SK-N-MC (cell line): ENCODE results near the gene PCDHGB3.
"Not testable (repeated sequence)": the region's sequence is repeated elsewhere in the genome, so short reads cannot be mapped to it uniquely, and the experiment has no call there.

ENCODE experiments used
- DNase-seq: peaks from one replicate; pipeline ENCODE4 v3.0.0-alpha.2; 2011; ENCODE audit warnings: low read depth, low spot score
- H3K27ac ChIP-seq: fragments of 200-600 bp; sonication (generic); 2 replicates; pipeline ENCODE4 v1.5.1; 2016; ENCODE audit warnings: mixed run types
- H3K36me3 ChIP-seq: fragments of 200-600 bp; sonication (generic); 2 replicates; pipeline ENCODE4 v1.6.1; 2017; ENCODE audit warnings: antibody characterized with exemption, low read length, mixed read lengths; ENCODE audit not compliant: insufficient read depth
- H3K4me3 ChIP-seq: fragments of 200-600 bp; sonication (generic); 2 replicates; pipeline ENCODE4 v1.5.1; 2016
- H3K9ac ChIP-seq: fragments of 200-600 bp; sonication (generic); 2 replicates; pipeline ENCODE4 v1.8.0; 2017; ENCODE audit warnings: mixed run types, mixed read lengths; ENCODE audit not compliant: insufficient read length
- H3K9me3 ChIP-seq: fragments of 200-600 bp; sonication (generic); 2 replicates; pipeline ENCODE4 v1.6.1; 2017; ENCODE audit warnings: low read depth, mild to moderate bottlenecking, antibody characterized with exemption, low read length, moderate library complexity, mixed read lengths
- EZH2 ChIP-seq: fragments of 200-600 bp; sonication (generic); IDR thresholded peaks from one replicate; pipeline ENCODE4 v1.6.1; 2017; ENCODE audit warnings: antibody characterized with exemption
- FOXP2 ChIP-seq: optimal IDR thresholded peaks from 2 replicates; pipeline ENCODE3; 2011; ENCODE audit warnings: mild to moderate bottlenecking, moderate library complexity; ENCODE audit not compliant: insufficient read depth; ENCODE audit errors: extremely low read length, control extremely low read depth
- POLR2AphosphoS5 ChIP-seq: IDR thresholded peaks from 2 replicates; pipeline ENCODE4 v1.6.1; 2012; ENCODE audit warnings: mild to moderate bottlenecking, low read depth, low read length, borderline replicate concordance

PCDHGB3 gene

DNA sequence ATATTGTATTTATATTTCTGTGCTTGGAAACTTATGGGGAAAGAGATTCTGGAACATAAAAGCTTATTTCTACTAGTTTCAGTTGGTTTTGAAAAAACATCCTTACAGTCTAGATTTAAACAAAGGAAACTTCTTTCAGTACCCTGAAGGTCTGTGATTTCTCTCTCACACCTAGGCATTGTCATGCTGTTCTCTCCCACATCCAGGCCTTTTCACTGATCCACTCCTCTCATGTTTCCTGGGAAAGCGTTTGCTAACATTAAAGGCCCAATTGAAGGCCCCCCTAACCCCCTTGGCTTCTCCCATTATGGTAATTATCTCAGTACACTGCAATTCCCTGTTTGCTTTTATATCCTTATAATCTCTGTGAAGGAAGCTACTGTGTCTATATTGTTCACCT is 27.3 kb upstream of the PCDHGB3 start:
- Histone ChIP-seq H3K36me3 (no peaks in the 10 kb centered on the region), H3K27ac (no peak overlapping the region), H3K9ac (no peak overlapping the region), H3K4me3 (no peak overlapping the region), H3K9me3 (no peaks in the 10 kb centered on the region)
- DNase-seq = no peak
- no peak for TF ChIP-seq POLR2AphosphoS5
- no peak for TF ChIP-seq FOXP2
- no peak for TF ChIP-seq EZH2

DNA sequence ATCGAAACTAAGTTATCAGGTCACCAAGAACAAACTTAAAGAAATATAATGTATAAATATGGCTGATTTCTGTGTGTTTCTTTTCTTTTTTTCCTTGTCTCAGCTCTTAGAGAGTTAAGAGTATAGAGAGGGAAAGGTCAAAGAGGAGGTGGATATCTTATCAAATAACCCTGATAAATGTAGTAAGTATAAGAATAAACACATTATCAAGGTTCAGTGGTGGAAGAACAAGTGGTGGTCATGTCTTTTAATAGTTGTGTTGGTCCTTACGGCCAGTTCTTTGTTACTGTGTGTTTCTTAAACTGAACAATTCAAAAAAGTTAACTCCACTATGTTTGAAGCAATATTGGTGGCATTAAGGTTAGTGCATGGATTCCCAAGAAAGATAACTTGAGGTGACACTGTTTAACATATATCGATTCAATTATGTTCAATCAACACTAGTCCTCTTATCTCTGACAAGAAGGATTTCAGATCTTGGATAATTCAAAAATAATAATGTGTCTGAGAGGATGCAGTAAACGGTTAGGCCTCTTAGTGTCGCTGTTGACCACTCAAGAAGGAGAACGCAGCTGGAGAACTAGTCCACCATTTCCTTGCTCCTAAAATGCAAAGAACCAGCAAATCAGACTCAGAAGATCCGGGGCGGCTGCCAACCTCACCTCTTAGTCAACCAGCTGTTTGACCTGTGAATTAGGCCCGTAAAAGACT is 26.6 kb upstream of the PCDHGB3 start, which contains the start of gene PCDHGA3:
TSS of gene PCDHGA3 (plus strand) at position 588 of the 711 bp plus-strand sequence. CDS start 205 bp downstream, outside the sequence.
- no peak for DNase-seq
- TF ChIP-seq FOXP2 = no peak
- no peak for TF ChIP-seq EZH2
- TF ChIP-seq POLR2AphosphoS5 = no peak
- H3K9me3 ChIP-seq = no peaks in the 10 kb centered on the region
- no peak within 1 kb of the TSS for H3K4me3 ChIP-seq
- H3K9ac ChIP-seq = no peak within 1 kb of the TSS
- H3K27ac ChIP-seq = no peak within 1 kb of the TSS
- H3K36me3 ChIP-seq = no peaks in the 10 kb centered on the region

DNA sequence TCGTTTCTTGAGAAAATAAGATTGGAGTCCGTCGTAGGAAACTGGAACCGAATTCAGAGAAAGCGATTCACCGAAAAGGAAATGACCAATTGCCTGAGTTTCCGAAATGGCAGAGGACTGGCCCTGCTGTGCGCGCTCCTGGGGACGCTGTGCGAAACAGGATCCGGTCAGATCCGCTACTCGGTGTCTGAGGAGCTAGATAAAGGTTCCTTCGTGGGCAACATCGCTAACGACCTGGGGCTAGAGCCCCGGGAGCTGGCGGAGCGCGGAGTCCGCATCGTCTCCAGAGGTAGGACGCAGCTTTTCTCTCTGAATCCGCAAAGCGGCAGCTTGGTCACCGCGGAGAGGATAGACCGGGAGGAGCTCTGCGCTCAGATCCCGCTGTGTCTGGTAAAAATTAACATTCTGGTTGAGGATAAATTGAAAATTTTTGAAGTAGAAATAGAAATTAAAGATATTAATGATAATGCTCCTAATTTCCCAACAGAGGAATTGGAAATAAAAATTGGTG is 26.0 kb upstream of the PCDHGB3 start:
- H3K9me3 ChIP-seq = no peaks in the 10 kb centered on the region
- H3K4me3 ChIP-seq = no peak overlapping the region
- no peak overlapping the region for H3K27ac ChIP-seq
- H3K36me3 ChIP-seq = no peaks in the 10 kb centered on the region
- DNase-seq = no peak
- TF ChIP-seq FOXP2 (no peak), POLR2AphosphoS5 (no peak), EZH2 (no peak)
- no peak overlapping the region for H3K9ac ChIP-seq

DNA sequence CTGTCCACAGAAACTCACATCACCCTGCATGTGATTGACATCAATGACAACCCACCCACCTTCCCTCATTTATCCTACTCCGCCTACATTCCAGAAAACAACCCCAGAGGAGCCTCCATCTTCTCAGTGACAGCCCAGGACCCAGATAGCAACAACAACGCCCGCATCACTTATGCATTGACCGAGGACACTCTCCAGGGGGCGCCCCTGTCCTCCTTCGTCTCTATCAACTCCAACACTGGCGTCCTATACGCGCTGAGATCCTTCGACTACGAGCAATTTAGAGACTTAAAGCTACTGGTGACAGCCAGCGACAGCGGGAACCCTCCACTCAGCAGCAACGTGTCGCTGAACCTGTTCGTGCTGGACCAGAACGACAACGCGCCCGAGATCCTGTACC is 24.7 kb upstream of the PCDHGB3 start:
- Histone ChIP-seq H3K9ac (no peak overlapping the region), H3K27ac (no peak overlapping the region), H3K9me3 (no peaks in the 10 kb centered on the region), H3K4me3 (no peak overlapping the region), H3K36me3 (no peaks in the 10 kb centered on the region)
- DNase-seq = no peak
- TF ChIP-seq POLR2AphosphoS5 (no peak), FOXP2 (no peak), EZH2 (no peak)

DNA sequence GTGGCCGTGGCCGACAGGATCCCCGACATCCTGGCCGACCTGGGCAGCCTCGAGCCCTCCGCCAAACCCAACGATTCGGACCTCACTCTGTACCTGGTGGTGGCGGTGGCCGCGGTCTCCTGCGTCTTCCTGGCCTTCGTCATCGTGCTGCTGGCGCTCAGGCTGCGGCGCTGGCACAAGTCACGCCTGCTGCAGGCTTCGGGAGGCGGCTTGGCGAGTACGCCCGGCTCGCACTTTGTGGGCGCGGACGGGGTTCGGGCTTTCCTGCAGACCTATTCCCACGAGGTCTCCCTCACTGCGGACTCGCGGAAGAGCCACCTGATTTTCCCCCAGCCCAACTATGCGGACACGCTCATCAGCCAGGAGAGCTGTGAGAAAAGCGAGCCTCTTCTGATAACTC is 24.0 kb upstream of the PCDHGB3 start:
- H3K27ac ChIP-seq, H3K9me3 ChIP-seq, H3K36me3 ChIP-seq, DNase-seq, H3K9ac ChIP-seq, H3K4me3 ChIP-seq: not testable (repeated sequence)

DNA sequence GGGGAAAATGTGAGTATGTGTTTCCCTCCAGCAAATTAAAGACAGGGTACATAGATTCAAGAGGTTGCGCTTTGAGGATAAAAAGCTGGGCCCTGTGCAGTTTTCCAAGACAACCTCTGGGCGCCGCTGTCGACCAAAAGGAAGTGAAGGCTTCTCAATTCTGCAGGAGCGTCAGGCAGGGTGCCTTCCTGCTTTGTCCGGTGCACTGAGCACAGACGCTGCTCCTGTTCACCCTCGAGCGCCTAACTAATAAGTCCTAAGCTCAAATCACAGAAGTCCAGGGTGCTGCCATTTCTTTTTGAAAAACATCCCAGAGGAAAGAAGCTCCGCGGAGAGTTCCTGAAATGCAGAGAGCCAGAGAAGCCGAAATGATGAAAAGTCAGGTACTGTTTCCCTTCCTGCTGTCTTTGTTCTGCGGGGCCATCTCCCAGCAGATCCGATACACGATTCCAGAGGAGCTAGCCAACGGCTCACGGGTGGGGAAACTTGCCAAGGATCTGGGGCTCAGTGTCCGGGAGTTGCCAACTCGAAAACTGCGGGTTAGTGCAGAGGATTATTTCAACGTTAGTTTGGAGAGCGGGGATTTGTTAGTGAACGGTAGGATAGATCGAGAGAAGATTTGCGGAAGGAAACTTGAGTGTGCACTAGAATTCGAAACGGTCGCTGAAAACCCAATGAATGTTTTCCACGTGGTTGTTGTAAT is 20.0 kb upstream of the PCDHGB3 start, which contains the start of gene PCDHGB1:
TSS of gene PCDHGB1 (plus strand) at position 183 of the 703 bp plus-strand sequence. CDS start at position 345, 162 bp downstream.
- no peak for TF ChIP-seq POLR2AphosphoS5
- TF ChIP-seq EZH2 = no peak
- TF ChIP-seq FOXP2 = no peak
- no peak within 1 kb of the TSS for H3K9ac ChIP-seq
- peak within 1 kb of the TSS; percentile 21; the same call in 1 of the 2 replicates for H3K4me3 ChIP-seq
- DNase-seq = no peak
- H3K9me3 ChIP-seq = no peaks in the 10 kb centered on the region; the same call in 1 of the 2 replicates
- no peaks in the 10 kb centered on the region for H3K36me3 ChIP-seq
- no peak within 1 kb of the TSS for H3K27ac ChIP-seq

DNA sequence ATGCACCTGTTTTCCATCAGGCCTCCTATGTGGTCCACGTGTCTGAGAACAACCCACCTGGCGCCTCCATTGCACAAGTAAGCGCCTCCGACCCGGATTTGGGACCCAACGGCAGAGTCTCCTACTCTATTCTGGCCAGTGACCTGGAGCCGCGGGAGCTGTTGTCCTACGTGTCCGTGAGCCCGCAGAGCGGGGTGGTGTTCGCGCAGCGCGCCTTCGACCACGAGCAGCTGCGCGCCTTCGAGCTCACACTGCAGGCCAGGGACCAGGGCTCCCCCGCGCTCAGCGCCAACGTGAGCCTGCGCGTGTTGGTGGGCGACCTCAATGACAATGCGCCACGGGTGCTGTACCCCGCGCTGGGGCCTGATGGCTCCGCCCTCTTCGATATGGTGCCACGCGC is 18.5 kb upstream of the PCDHGB3 start:
- no peak overlapping the region for H3K27ac ChIP-seq
- TF ChIP-seq POLR2AphosphoS5 = no peak
- TF ChIP-seq FOXP2 = no peak
- no peak for TF ChIP-seq EZH2
- DNase-seq = no peak
- no peaks in the 10 kb centered on the region; the same call in 1 of the 2 replicates for H3K9me3 ChIP-seq
- H3K4me3 ChIP-seq = no peak overlapping the region
- H3K9ac ChIP-seq = no peak overlapping the region
- no peaks in the 10 kb centered on the region for H3K36me3 ChIP-seq

DNA sequence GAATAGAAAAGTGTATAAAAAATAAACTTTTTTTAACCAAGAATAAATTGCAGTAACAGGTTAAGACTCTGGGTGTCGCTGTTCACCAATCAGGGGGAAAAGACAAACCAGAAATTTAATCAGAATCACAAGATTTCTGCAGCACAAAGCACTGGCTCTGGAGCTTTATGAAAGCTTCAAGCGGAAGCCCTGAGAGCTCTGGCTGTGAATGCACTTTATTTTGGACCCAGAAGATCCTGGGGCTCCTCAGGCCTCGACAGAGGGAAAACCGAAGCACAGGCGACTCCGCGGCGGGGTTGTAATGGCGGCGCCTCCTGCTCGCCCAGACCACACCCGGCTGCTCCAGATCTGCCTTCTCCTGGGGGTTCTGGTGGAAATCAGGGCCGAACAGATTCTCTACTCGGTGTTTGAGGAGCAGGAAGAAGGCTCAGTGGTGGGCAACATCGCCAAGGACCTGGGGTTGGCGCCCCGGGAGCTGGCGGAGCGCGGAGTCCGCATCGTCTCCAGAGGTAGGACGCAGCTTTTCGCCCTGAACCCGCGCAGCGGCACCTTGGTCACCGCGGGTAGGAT is 15.1 kb upstream of the PCDHGB3 start, which contains the start of gene PCDHGA4:
TSS of gene PCDHGA4 (plus strand) at position 122 of the 570 bp plus-strand sequence. CDS start at position 209, 87 bp downstream.
- no peak for TF ChIP-seq FOXP2
- no peak for TF ChIP-seq EZH2
- TF ChIP-seq POLR2AphosphoS5 = no peak
- DNase-seq = no peak
- Histone ChIP-seq H3K9me3 (no peaks in the 10 kb centered on the region; the same call in 1 of the 2 replicates), H3K36me3 (no peaks in the 10 kb centered on the region), H3K27ac (no peak within 1 kb of the TSS), H3K9ac (no peak within 1 kb of the TSS), H3K4me3 (no peak within 1 kb of the TSS)
